Mammary epithelial cell (primary cell): ENCODE data around the gene WNT16.

Experiments
- CTCF ChIP-seq, 2 donors: IDR thresholded peaks in 1 of 2; conservative IDR thresholded peaks in 1 of 2; 2 replicates each; pipeline ENCODE4 v1.5.1; 2011 to 2012; ENCODE audit warnings: inconsistent platforms in 2 of 2, low read length in 2 of 2, mild to moderate bottlenecking in 2 of 2, control low read depth in 1 of 2, low read depth in 1 of 2; ENCODE audit not compliant: insufficient read depth in 1 of 2; ENCODE audit errors: extremely low read depth in 1 of 2
- EZH2 ChIP-seq: IDR thresholded peaks from 2 replicates; pipeline ENCODE4 v1.6.1; 2012; ENCODE audit warnings: low read length, inconsistent platforms, borderline replicate concordance

GRCh38 chr7:121279822-121280221 is 49.0 kb upstream of the WNT16 start:
- TF ChIP-seq CTCF (conservative IDR thresholded peaks at IDR 0.05 in 1 of 2, IDR thresholded peaks at IDR 0.05 in 1 of 2; ENCODE audit: extremely low read depth in 1 of 2, insufficient read depth in 1 of 2, low read depth in 1 of 2, low read length in 2 of 2) (no peak), EZH2 (no peak)
